OCI-LY3 (cell line): ENCODE measurements around the gene CXCL16.

Experiments used
- CTCF ChIP-seq: fragments of 200-600, 300-600 bp; sonication (generic); IDR thresholded peaks from 2 replicates; pipeline ENCODE4 v1.5.1; 2014; ENCODE audit warnings: antibody characterized with exemption, low read length, low read depth
- EZH2phosphoT487 ChIP-seq: fragments of 200-600 bp; shearing (Covaris generic); IDR thresholded peaks from 2 replicates; pipeline ENCODE4 v1.6.1; 2018; ENCODE audit warnings: antibody characterized with exemption, mixed run types, low read depth

GRCh38 chr17:4724650-4725049 lies 15.1 kb downstream of the CXCL16 start:
- TF ChIP-seq CTCF (no peak), EZH2phosphoT487 (no peak)
